Upper lobe of left lung (tissue), 6 donors: ENCODE data around the gene PDCD5. TPM values are rescaled to one million over a fixed set of nuclear protein-coding genes. Genes with fewer than 3 reads are reported as not detected.

Source experiments
- ATAC-seq, 2 donors: fragments of 200-7000 bp; cut with Tn5 transposase; one replicate each; pipeline ENCODE4 v1.9.1; 2022; ENCODE audit warnings: mild to moderate bottlenecking in 2 of 2, moderate library complexity in 2 of 2; ENCODE audit not compliant: low FRiP score in 2 of 2
- DNase-seq, 2 donors: peaks; one replicate each; pipeline ENCODE4 v3.0.0-alpha.2; 2019 to 2020
- H3K27ac ChIP-seq, 4 donors: fragments of 200-600 bp; sonication (generic); one replicate each; pipeline ENCODE4 v1.5.1; 2016 to 2019
- H3K27me3 ChIP-seq, 4 donors: fragments of 200-600 bp; sonication (generic); one replicate each; pipeline ENCODE4 v1.5.1; 2017 to 2019
- H3K36me3 ChIP-seq, 4 donors: fragments of 200-600 bp; sonication (generic); one replicate each; pipeline ENCODE4 v1.5.1; 2016 to 2019
- H3K4me1 ChIP-seq, 4 donors: fragments of 200-600 bp; sonication (generic); one replicate each; pipeline ENCODE4 v1.5.1; 2018 to 2019
- H3K4me3 ChIP-seq, 4 donors: fragments of 200-600 bp; sonication (generic); one replicate each; pipeline ENCODE4 v1.5.1; 2017 to 2019; ENCODE audit warnings: mild to moderate bottlenecking in 2 of 4, moderate library complexity in 1 of 4
- H3K9me3 ChIP-seq, 4 donors: fragments of 200-600 bp; sonication (generic); one replicate each; pipeline ENCODE4 v1.5.1; 2018 to 2019
- EP300 ChIP-seq, 4 donors: sonication (generic); formaldehyde crosslinking; IDR thresholded peaks; one replicate each; pipeline ENCODE4 v1.5.1; 2017; ENCODE audit warnings: antibody characterized with exemption in 4 of 4, control low read depth in 2 of 4
- POLR2A ChIP-seq, 4 donors: fragments of 450-650 bp; IDR thresholded peaks; one replicate each; pipeline ENCODE4 v1.5.1; 2016 to 2017; ENCODE audit warnings: antibody characterized with exemption in 4 of 4, mild to moderate bottlenecking in 2 of 4
- POLR2AphosphoS5 ChIP-seq, 2 donors: sonication (generic); formaldehyde crosslinking; IDR thresholded peaks; one replicate each; pipeline ENCODE4 v1.5.1; 2017; ENCODE audit warnings: antibody characterized with exemption in 2 of 2
- WGBS, 2 donors: methylation state at CpG; one replicate each; pipeline ENCODE4 v1.1.5; 2017 to 2018; 5-methylcytosine and 5-hydroxymethylcytosine counted together
- total RNA-seq, 6 donors: library from RNA; depleted of rRNA in 4 of 6; stranded (reverse); fragments of >200 nt in 4 of 6; gene quantifications; one replicate each; pipeline versions ENCODE4 v1.1.0 to v1.2.1, GENCODE V29; 2016 to 2021
- TF ChIP-seq, protein P1 (sequence below), 6 experiments: fragments of 450-650 bp in 4 of 6; fragments of 200-600 bp in 2 of 6; sonication (generic) in 2 of 6; IDR thresholded peaks; one replicate each; pipeline ENCODE4 v1.5.1; 2016 to 2019; ENCODE audit warnings: antibody characterized with exemption in 6 of 6
- donor health status: DM: no; HTN: no; CAD: no; lungs with moderate emphysema.
- donor health status: DM: no; HTN: yes; CAD: no; lungs with severe emphysema.

Gene PDCD5
- total RNA-seq, 6 donors from 2014 or later: 22.2 to 71.8 (median 50.0) TPM

DNA sequence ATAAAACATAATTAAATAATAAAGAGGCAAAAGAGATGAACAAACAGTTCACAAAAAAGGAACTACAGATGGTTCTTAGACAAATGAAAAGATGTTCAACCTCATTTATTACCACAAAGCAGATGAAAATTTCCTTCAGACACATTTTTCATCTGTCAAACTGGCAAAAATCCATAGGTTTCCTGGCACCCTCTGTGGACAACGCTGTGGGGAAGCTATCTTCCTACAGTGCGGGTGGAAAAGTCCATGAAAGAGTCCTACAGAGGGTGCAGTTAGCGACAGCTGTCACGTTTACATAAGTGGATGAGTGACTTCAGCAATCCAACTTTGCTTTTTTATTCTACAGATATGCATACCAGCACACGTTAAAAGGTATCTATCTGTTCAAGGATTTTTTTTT is 30.3 kb upstream of the PDCD5 start:
- Histone ChIP-seq H3K9me3 (no peaks in the 10 kb centered on the region), H3K27me3 (no peaks in the 10 kb centered on the region), H3K27ac (no peak overlapping the region), H3K4me1 (no peaks in the 10 kb centered on the region), H3K4me3 (no peak overlapping the region), H3K36me3 (no peaks in the 10 kb centered on the region)
- DNase-seq (no peak), ATAC-seq (no peak)
- TF ChIP-seq POLR2AphosphoS5 (IDR thresholded peaks at IDR 0.05) (no peak), EP300 (IDR thresholded peaks at IDR 0.05) (no peak), POLR2A (IDR thresholded peaks at IDR 0.05) (no peak)
- TF ChIP-seq, protein P1, sequence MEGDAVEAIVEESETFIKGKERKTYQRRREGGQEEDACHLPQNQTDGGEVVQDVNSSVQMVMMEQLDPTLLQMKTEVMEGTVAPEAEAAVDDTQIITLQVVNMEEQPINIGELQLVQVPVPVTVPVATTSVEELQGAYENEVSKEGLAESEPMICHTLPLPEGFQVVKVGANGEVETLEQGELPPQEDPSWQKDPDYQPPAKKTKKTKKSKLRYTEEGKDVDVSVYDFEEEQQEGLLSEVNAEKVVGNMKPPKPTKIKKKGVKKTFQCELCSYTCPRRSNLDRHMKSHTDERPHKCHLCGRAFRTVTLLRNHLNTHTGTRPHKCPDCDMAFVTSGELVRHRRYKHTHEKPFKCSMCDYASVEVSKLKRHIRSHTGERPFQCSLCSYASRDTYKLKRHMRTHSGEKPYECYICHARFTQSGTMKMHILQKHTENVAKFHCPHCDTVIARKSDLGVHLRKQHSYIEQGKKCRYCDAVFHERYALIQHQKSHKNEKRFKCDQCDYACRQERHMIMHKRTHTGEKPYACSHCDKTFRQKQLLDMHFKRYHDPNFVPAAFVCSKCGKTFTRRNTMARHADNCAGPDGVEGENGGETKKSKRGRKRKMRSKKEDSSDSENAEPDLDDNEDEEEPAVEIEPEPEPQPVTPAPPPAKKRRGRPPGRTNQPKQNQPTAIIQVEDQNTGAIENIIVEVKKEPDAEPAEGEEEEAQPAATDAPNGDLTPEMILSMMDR (IDR thresholded peaks at IDR 0.05): no peak
- WGBS, 2 donors: 63 to 67% methylated on average over 5 of the region's 5 CpGs

DNA sequence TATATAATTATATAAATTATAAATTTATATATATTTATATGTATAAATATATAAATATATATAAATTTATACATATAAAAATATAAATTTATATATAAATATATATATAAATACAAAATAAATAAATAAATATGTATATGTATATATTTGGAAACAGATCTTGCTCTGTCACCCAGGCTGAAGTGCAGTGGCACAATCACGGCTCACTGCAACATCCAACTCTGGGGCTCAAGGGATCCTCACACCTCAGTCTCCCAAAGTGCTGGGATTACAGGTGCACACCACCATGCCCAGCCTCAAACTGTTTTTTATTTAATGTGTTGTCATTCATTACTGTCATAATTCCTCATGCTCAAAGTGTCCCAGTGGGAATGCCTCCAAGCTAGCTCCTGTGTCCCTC is 25.2 kb upstream of the PDCD5 start:
- no peak overlapping the region for H3K4me3 ChIP-seq
- no peak for DNase-seq
- no peak overlapping the region for H3K27ac ChIP-seq
- H3K27me3 ChIP-seq: no peaks in the 10 kb centered on the region
- no peak for ATAC-seq
- no peaks in the 10 kb centered on the region for H3K4me1 ChIP-seq
- H3K9me3 ChIP-seq: no peaks in the 10 kb centered on the region
- no peaks in the 10 kb centered on the region for H3K36me3 ChIP-seq
- WGBS, 2 donors: 66 to 100% methylated on average over 1 of the region's 1 CpG
- TF ChIP-seq EP300 (IDR thresholded peaks at IDR 0.05): no peak
- TF ChIP-seq POLR2AphosphoS5 (IDR thresholded peaks at IDR 0.05): no peak
- no peak for TF ChIP-seq POLR2A (IDR thresholded peaks at IDR 0.05)
- TF ChIP-seq, protein P1 (IDR thresholded peaks at IDR 0.05): no peak

DNA sequence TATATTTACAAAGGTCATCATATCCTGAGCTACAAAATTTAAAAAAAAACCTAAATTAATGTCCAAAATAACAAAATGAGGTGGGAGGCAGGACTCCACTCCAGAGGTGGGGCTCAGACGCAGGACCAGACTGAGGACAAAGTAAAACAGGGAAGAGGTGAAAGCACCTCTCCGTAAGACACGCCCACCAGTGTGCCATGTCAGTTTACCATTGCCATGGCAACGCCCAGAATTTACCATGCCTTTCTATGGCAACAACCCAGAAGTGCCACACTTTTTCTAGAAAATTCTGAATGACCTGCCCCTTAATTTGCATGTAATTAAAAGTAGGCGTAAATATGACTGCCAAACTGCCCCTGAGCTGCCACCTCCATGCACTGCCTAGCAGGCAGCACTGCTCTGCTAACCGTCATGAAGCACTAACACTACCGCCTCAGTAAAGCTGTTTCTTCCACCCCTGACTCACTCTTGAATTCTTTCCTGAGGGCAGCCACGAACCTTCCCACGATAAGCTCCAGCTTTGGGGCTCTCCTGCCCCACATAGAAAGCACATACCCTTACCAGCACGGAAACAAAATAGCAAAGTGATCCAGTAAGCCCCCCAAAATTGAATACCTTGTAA is 22.3 kb upstream of the PDCD5 start:
- TF ChIP-seq POLR2AphosphoS5 (IDR thresholded peaks at IDR 0.05): no peak
- TF ChIP-seq EP300 (IDR thresholded peaks at IDR 0.05): no peak
- TF ChIP-seq, protein P1 (IDR thresholded peaks at IDR 0.05): no peak
- no peak for TF ChIP-seq POLR2A (IDR thresholded peaks at IDR 0.05)
- ATAC-seq: no peak
- 61 to 66% methylated on average over 10 of the region's 10 CpGs for WGBS, 2 donors

DNA sequence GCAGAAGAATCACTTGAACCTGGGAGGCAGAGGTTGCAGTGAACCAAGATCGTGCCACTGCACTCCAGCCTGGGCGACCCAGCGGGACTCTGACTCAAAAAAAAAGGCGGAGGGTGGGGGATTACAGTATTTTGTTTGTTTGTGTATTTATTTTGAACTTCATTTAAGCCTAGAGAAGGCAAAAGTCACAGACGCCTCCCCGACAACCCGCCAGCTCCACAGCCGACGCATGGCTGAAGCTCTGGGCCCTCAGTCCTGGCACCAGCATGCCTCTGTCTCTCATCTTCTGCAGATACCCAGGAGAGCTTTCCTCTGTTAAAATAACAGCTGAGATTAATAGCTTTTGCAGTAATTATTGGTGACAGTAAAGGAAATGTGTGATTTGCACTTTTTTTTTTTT is 17.2 kb upstream of the PDCD5 start:
- no peak for DNase-seq
- ATAC-seq: no peak

More for the DNA sequence above, 22.3 kb upstream of the PDCD5 start:
- no peak for DNase-seq
- Histone ChIP-seq H3K9me3 (no peaks in the 10 kb centered on the region), H3K27ac (no peak overlapping the region), H3K36me3 (no peaks in the 10 kb centered on the region), H3K4me3 (no peak overlapping the region), H3K4me1 (no peaks in the 10 kb centered on the region), H3K27me3 (no peaks in the 10 kb centered on the region)

More for the DNA sequence above, 17.2 kb upstream of the PDCD5 start:
- H3K27ac ChIP-seq: no peak overlapping the region
- 90 to 91% methylated on average over 9 of the region's 9 CpGs for WGBS, 2 donors
- H3K4me3 ChIP-seq: no peak overlapping the region
- TF ChIP-seq POLR2AphosphoS5 (IDR thresholded peaks at IDR 0.05) (no peak), EP300 (IDR thresholded peaks at IDR 0.05) (no peak), POLR2A (IDR thresholded peaks at IDR 0.05) (no peak)
- TF ChIP-seq, protein P1 (IDR thresholded peaks at IDR 0.05): no peak
- no peaks in the 10 kb centered on the region for H3K36me3 ChIP-seq
- no peaks in the 10 kb centered on the region for H3K4me1 ChIP-seq
- no peaks in the 10 kb centered on the region for H3K27me3 ChIP-seq
- H3K9me3 ChIP-seq: no peaks in the 10 kb centered on the region
